Measurements from ENCODE around the gene LACC1. TPM values are rescaled to one million over a fixed set of nuclear protein-coding genes. Genes with fewer than 3 reads are reported as not detected.

The LACC1 gene
- total and polyA plus RNA-seq, 2 donors (not counting 1 experiment from before 2014, with no cell fraction given) = 1.4 to 5.3 TPM

GRCh38 chr13:43848001-43848649 is 31.6 kb upstream of the LACC1 start:
- Mint-ChIP-seq H3K4me3 (no peak overlapping the region), H3K27ac (no peak overlapping the region), H3K9me3 (ENCODE audit: insufficient read depth) (peaks cover 30% of the 10 kb centered on the region), H3K27me3 (no peaks in the 10 kb centered on the region), H3K4me1 (no peaks in the 10 kb centered on the region)
- H3K4me1 ChIP-seq (ENCODE audit: control insufficient read depth in 2 of 2, insufficient read depth in 2 of 2, low read length in 2 of 2) = no peaks in the 10 kb centered on the region
- no peak overlapping the region for H3K4me2 ChIP-seq (replicated peaks; ENCODE audit: low read depth, low read length, poor library complexity, severe bottlenecking)
- CTCF ChIA-PET = no interaction called here
- H3K27me3 ChIP-seq (replicated peaks in 1 of 4; ENCODE audit: control extremely low read depth in 1 of 4, control insufficient read depth in 3 of 4, insufficient read depth in 4 of 4, low read length in 3 of 4) = no peaks in the 10 kb centered on the region
- ATAC-seq (ENCODE audit: low read depth) (no peak), DNase-seq (no peak)
- peaks cover 8 to 29% (median 13%) of the 10 kb centered on the region in 3 donors for H3K9me3 ChIP-seq (ENCODE audit: control extremely low read depth in 1 of 3, control insufficient read depth in 2 of 3, insufficient read depth in 1 of 3, low read length in 2 of 3)
- no peak overlapping the region for H3K9ac ChIP-seq (ENCODE audit: low read length)
- WGBS (ENCODE audit: insufficient coverage) = no CpG with 5 or more reads among the region's 1 CpG
- no peaks in the 10 kb centered on the region for H3K79me2 ChIP-seq (ENCODE audit: control insufficient read depth, insufficient read depth, low read length)
- H3K27ac ChIP-seq (ENCODE audit: low read length in 2 of 2) = no peak overlapping the region
- POLR2A ChIA-PET = no interaction called here
- H4K20me1 ChIP-seq (ENCODE audit: control insufficient read depth, insufficient read depth, low read length, poor library complexity, severe bottlenecking) = no peaks in the 10 kb centered on the region
- no peak overlapping the region for H2AFZ ChIP-seq (ENCODE audit: insufficient read depth, low read depth, low read length, poor library complexity, severe bottlenecking)
- intact Hi-C loops (cut with micrococcal nuclease) = no loop called here
- H3K4me3 ChIP-seq (ENCODE audit: control extremely low read depth in 1 of 5, extremely low read depth in 1 of 5, insufficient read depth in 1 of 5, low read depth in 2 of 5, low read length in 4 of 5) = no peak overlapping the region
- H3K36me3 ChIP-seq (replicated peaks in 1 of 2; ENCODE audit: control extremely low read depth in 1 of 2, control insufficient read depth in 1 of 2, extremely low read depth in 1 of 2, insufficient read depth in 2 of 2, low read length in 1 of 2) = no peaks in the 10 kb centered on the region
- TF ChIP-seq CTCF (IDR thresholded peaks at IDR 0.05) = no peak
- no peak for TF ChIP-seq EZH2 (IDR thresholded peaks at IDR 0.05; ENCODE audit: borderline replicate concordance, insufficient read depth, low read depth, low read length, poor library complexity, severe bottlenecking)

GRCh38 chr13:43850873-43851272 is 28.8 kb upstream of the LACC1 start:
- 100% methylated on average over 1 of the region's 1 CpG for WGBS (ENCODE audit: insufficient coverage)

More at GRCh38 chr13:43850873-43851272, 28.8 kb upstream of the LACC1 start:
- ATAC-seq (ENCODE audit: low read depth) = no peak
- Mint-ChIP-seq H3K4me3 (no peak overlapping the region), H3K27me3 (no peaks in the 10 kb centered on the region), H3K4me1 (no peaks in the 10 kb centered on the region), H3K27ac (no peak overlapping the region), H3K9me3 (ENCODE audit: insufficient read depth) (peaks cover 42% of the 10 kb centered on the region)
- Histone ChIP-seq H3K27ac (ENCODE audit: low read length in 2 of 2) (no peak overlapping the region), H3K9ac (ENCODE audit: low read length) (no peak overlapping the region), H3K36me3 (replicated peaks in 1 of 2; ENCODE audit: control extremely low read depth in 1 of 2, control insufficient read depth in 1 of 2, extremely low read depth in 1 of 2, insufficient read depth in 2 of 2, low read length in 1 of 2) (no peaks in the 10 kb centered on the region), H3K4me2 (replicated peaks; ENCODE audit: low read depth, low read length, poor library complexity, severe bottlenecking) (no peak overlapping the region), H2AFZ (ENCODE audit: insufficient read depth, low read depth, low read length, poor library complexity, severe bottlenecking) (no peak overlapping the region), H3K4me1 (ENCODE audit: control insufficient read depth in 2 of 2, insufficient read depth in 2 of 2, low read length in 2 of 2) (no peaks in the 10 kb centered on the region), H3K79me2 (ENCODE audit: control insufficient read depth, insufficient read depth, low read length) (no peaks in the 10 kb centered on the region), H4K20me1 (ENCODE audit: control insufficient read depth, insufficient read depth, low read length, poor library complexity, severe bottlenecking) (no peaks in the 10 kb centered on the region), H3K4me3 (ENCODE audit: control extremely low read depth in 1 of 5, extremely low read depth in 1 of 5, insufficient read depth in 1 of 5, low read depth in 2 of 5, low read length in 4 of 5) (no peak overlapping the region), H3K27me3 (replicated peaks in 1 of 4; ENCODE audit: control extremely low read depth in 1 of 4, control insufficient read depth in 3 of 4, insufficient read depth in 4 of 4, low read length in 3 of 4) (no peaks in the 10 kb centered on the region), H3K9me3 (ENCODE audit: control extremely low read depth in 1 of 3, control insufficient read depth in 2 of 3, insufficient read depth in 1 of 3, low read length in 2 of 3) (peaks cover 8 to 32% (median 16%) of the 10 kb centered on the region in 3 donors)
- no peak for TF ChIP-seq EZH2 (IDR thresholded peaks at IDR 0.05; ENCODE audit: borderline replicate concordance, insufficient read depth, low read depth, low read length, poor library complexity, severe bottlenecking)
- no peak for TF ChIP-seq CTCF (IDR thresholded peaks at IDR 0.05)
- POLR2A ChIA-PET = no interaction called here
- intact Hi-C loops (cut with micrococcal nuclease) = no loop called here
- DNase-seq = no peak
- CTCF ChIA-PET = no interaction called here

Data from B cell (primary cell).